ENCODE measurements around the gene THAP5. TPM values are rescaled to one million over a fixed set of nuclear protein-coding genes. Genes with fewer than 3 reads are reported as not detected.

Gene THAP5
- total RNA-seq, 4 donors from 2014 or later, result 32.2 to 48.3 (median 38.9) TPM

DNA sequence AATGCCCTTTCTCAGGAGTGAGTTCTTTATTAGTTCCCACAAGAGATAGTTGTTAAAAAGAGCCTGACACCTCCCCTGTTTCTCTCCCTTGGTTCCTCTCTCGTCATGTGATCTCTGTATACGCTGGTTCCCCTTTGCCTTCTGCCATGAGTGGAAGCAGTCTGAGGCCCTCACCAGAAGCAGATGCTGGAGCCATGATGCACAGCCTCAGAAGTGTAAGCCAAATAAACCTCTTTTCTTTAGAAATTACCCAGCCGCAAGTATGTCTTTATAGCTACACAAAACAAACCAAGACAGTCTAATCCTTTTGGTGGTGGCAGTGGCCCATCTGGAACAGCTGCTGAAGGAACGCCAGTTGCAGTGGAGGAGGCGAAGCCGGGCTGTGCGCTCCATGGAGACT is 9.4 kb upstream of the THAP5 start:
- H3K27me3 ChIP-seq, result no peaks in the 10 kb centered on the region
- H3K36me3 ChIP-seq, result peaks cover 0 to 7% of the 10 kb centered on the region in 2 donors
- H3K4me1 ChIP-seq, result peaks cover 0 to 5% of the 10 kb centered on the region in 2 donors
- 97% methylated on average over 6 to 7 of the region's 7 CpGs for WGBS, 2 donors
- intact Hi-C loops (cut with DNase I), result no loop called here
- H3K9me3 ChIP-seq, result no peaks in the 10 kb centered on the region
- no peak for TF ChIP-seq POLR2A (IDR thresholded peaks at IDR 0.05)
- TF ChIP-seq, protein P1, sequence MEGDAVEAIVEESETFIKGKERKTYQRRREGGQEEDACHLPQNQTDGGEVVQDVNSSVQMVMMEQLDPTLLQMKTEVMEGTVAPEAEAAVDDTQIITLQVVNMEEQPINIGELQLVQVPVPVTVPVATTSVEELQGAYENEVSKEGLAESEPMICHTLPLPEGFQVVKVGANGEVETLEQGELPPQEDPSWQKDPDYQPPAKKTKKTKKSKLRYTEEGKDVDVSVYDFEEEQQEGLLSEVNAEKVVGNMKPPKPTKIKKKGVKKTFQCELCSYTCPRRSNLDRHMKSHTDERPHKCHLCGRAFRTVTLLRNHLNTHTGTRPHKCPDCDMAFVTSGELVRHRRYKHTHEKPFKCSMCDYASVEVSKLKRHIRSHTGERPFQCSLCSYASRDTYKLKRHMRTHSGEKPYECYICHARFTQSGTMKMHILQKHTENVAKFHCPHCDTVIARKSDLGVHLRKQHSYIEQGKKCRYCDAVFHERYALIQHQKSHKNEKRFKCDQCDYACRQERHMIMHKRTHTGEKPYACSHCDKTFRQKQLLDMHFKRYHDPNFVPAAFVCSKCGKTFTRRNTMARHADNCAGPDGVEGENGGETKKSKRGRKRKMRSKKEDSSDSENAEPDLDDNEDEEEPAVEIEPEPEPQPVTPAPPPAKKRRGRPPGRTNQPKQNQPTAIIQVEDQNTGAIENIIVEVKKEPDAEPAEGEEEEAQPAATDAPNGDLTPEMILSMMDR (IDR thresholded peaks at IDR 0.05), result no peak
- no peak overlapping the region for H3K27ac ChIP-seq
- DNase-seq, result no peak
- no peak overlapping the region for H3K4me3 ChIP-seq (replicated peaks in 1 of 3)

GRCh38 chr7:108576116-108576515 is 6.6 kb upstream of the THAP5 start:
- no peaks in the 10 kb centered on the region for H3K9me3 ChIP-seq
- H3K4me1 ChIP-seq, result peaks cover 0 to 13% of the 10 kb centered on the region in 2 donors
- TF ChIP-seq, protein P1 (IDR thresholded peaks at IDR 0.05), result no peak
- TF ChIP-seq POLR2A (IDR thresholded peaks at IDR 0.05), result no peak
- no peak for DNase-seq
- 94 to 100% methylated on average over 1 of the region's 1 CpG for WGBS, 2 donors
- intact Hi-C loops (cut with DNase I), result no loop called here
- no peak overlapping the region for H3K27ac ChIP-seq
- H3K27me3 ChIP-seq, result no peaks in the 10 kb centered on the region
- H3K36me3 ChIP-seq, result peaks cover 0 to 12% of the 10 kb centered on the region in 2 donors
- no peak overlapping the region for H3K4me3 ChIP-seq (replicated peaks in 1 of 3)

GRCh38 chr7:108575156-108575555 is 5.7 kb upstream of the THAP5 start:
- 82 to 96% methylated on average over 2 of the region's 2 CpGs for WGBS, 2 donors
- H3K4me1 ChIP-seq, result peaks cover 0 to 13% of the 10 kb centered on the region in 2 donors
- H3K27me3 ChIP-seq, result no peaks in the 10 kb centered on the region
- intact Hi-C loops (cut with DNase I), result no loop called here
- H3K36me3 ChIP-seq, result peaks cover 0 to 12% of the 10 kb centered on the region in 2 donors
- no peak overlapping the region for H3K4me3 ChIP-seq (replicated peaks in 1 of 3)
- no peaks in the 10 kb centered on the region for H3K9me3 ChIP-seq
- TF ChIP-seq, protein P1 (IDR thresholded peaks at IDR 0.05), result no peak
- no peak for TF ChIP-seq POLR2A (IDR thresholded peaks at IDR 0.05)
- no peak overlapping the region for H3K27ac ChIP-seq
- DNase-seq, result no peak

GRCh38 chr7:108572480-108572879 is 3.0 kb upstream of the THAP5 start:
- intact Hi-C loops (cut with DNase I), result no loop called here
- 96 to 97% methylated on average over 2 of the region's 2 CpGs for WGBS, 2 donors
- Histone ChIP-seq H3K36me3 (peaks cover 0 to 6% of the 10 kb centered on the region in 2 donors), H3K27ac (no peak overlapping the region), H3K9me3 (no peaks in the 10 kb centered on the region), H3K27me3 (no peaks in the 10 kb centered on the region), H3K4me1 (peaks cover 14 to 22% of the 10 kb centered on the region in 2 donors), H3K4me3 (replicated peaks in 1 of 3) (no peak overlapping the region)
- TF ChIP-seq, protein P1 (IDR thresholded peaks at IDR 0.05), result no peak
- no peak for TF ChIP-seq POLR2A (IDR thresholded peaks at IDR 0.05)
- DNase-seq, result no peak

- Histone ChIP-seq H3K27ac (peak overlapping the region; percentile 92 to 97 (median 96)), H3K27me3 (no peaks in the 10 kb centered on the region), H3K9me3 (no peaks in the 10 kb centered on the region), H3K4me1 (peaks cover 18 to 27% of the 10 kb centered on the region in 2 donors), H3K4me3 (replicated peaks in 1 of 3) (peak overlapping the region; percentile 73 to 94 (median 80)), H3K36me3 (peaks cover 0 to 6% of the 10 kb centered on the region in 2 donors)
- DNase-seq, result peak; percentile 76 to 77
- WGBS, 2 donors, result 1 to 2% methylated on average over 23 to 36 of the region's 36 CpGs
- peak in 1 of 2 donors; percentile 64 for TF ChIP-seq POLR2A (IDR thresholded peaks at IDR 0.05)
- TF ChIP-seq, protein P1 (IDR thresholded peaks at IDR 0.05), result no peak
- intact Hi-C loops (cut with DNase I), result no loop called here
Measured at GRCh38 chr7:108570146-108570755, 745 bp upstream of the THAP5 start.

Measured in thyroid gland (tissue), 4 donors.